Measurements from ENCODE around the gene RHOBTB3.

The RHOBTB3 gene

DNA sequence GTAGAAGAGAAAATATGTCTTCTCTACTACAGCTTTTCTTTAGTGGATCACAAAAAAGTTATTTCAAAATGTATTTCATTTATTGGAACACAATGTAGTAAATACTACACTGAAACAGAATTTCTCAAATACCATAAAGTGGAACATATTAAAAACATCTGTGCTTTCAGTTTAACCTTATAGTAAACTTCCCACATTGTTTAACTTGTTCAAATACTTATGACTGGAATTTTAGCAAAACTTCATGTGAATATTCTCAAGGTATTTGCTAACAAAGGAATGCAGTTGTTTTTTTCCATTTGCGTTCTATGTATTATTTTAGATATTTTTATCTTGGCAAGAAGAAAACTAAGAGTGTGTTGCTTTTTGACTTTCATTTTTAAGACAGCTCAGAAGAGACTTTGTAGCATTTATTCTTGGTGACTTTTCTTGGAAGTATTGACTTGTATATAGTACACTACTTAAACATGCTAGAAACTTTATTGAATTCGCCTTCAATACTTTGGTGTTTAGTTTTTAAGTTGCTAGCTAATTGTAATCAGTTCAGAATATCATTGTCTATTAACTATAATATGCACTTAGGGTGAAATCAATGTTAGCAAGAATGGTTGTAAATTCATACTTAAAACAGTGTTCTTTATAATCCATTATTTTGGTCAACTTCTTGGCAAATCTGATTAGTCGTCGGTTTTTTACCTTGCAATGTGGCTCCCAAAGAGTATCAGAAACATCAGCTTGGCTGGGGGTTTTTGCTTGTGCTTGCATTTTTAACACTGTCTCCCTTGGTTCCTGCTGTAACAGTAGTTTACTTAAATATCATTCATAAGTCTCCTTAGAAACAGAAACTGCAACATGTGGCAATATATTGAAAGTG is 5.0 kb upstream of the RHOBTB3 start:
- Histone ChIP-seq H3K27ac (no peak overlapping the region), H3K4me3 (ENCODE audit: low read depth, low read length) (no peak overlapping the region)

GRCh38 chr5:95726811-95727763 is 4.0 kb upstream of the RHOBTB3 start:
- Histone ChIP-seq H3K27me3 (ENCODE audit: insufficient read depth, low read depth, severe bottlenecking) (no peaks in the 10 kb centered on the region), H3K27ac (no peak overlapping the region), H3K4me3 (ENCODE audit: low read depth, low read length) (no peak overlapping the region), H3K9me3 (ENCODE audit: severe bottlenecking) (no peaks in the 10 kb centered on the region), H3K36me3 (peaks cover 5% of the 10 kb centered on the region; the same call in 1 of the 2 replicates)
- no peak for TF ChIP-seq CTCF (IDR thresholded peaks at IDR 0.05; ENCODE audit: low read depth, low read length)
- DNase-seq: no peak

More for the DNA sequence above, 5.0 kb upstream of the RHOBTB3 start:
- H3K9me3 ChIP-seq (ENCODE audit: severe bottlenecking): no peaks in the 10 kb centered on the region
- TF ChIP-seq CTCF (IDR thresholded peaks at IDR 0.05; ENCODE audit: low read depth, low read length): no peak
- no peak for DNase-seq
- H3K36me3 ChIP-seq: no peaks in the 10 kb centered on the region
- no peaks in the 10 kb centered on the region for H3K27me3 ChIP-seq (ENCODE audit: insufficient read depth, low read depth, severe bottlenecking)

- Histone ChIP-seq H3K9me3 (ENCODE audit: severe bottlenecking) (no peaks in the 10 kb centered on the region), H3K4me3 (ENCODE audit: low read depth, low read length) (no peak overlapping the region), H3K36me3 (peaks cover 5% of the 10 kb centered on the region; the same call in 1 of the 2 replicates), H3K27ac (no peak overlapping the region), H3K27me3 (ENCODE audit: insufficient read depth, low read depth, severe bottlenecking) (no peaks in the 10 kb centered on the region)
- no peak for DNase-seq
- no peak for TF ChIP-seq CTCF (IDR thresholded peaks at IDR 0.05; ENCODE audit: low read depth, low read length)
Measured at GRCh38 chr5:95727764-95728191, 3.4 kb upstream of the RHOBTB3 start.

DNA sequence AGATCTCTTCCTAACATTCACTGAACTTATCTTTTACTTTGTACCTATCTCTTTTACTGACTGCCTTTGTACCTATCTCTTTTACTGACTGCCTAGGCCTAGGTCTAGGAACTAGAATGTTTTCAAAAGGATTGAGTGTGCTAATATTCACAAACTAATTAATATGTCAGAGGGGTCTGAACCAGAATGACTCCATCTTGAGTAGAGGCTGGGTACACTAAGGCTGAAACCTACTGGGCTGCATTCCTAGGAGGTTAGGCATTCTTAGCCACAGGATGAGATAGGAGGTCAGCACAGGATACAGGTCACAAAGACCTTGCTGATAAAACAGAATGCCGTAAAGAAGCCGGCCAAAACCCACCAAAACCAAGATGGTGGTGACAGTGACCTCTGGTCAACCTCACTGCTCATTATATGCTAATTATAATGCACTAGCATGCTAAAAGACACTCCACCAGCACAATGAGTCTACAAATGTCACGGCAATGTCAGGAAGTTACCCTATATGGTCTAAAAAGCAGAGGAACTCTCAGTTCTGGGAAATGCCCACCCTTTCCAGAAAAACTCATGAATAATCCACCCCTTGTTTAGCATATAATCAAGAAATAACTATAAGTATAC is 2.5 kb upstream of the RHOBTB3 start:
- Histone ChIP-seq H3K27ac (no peak overlapping the region), H3K27me3 (ENCODE audit: insufficient read depth, low read depth, severe bottlenecking) (no peaks in the 10 kb centered on the region), H3K4me3 (ENCODE audit: low read depth, low read length) (no peak overlapping the region), H3K36me3 (peaks cover 9% of the 10 kb centered on the region), H3K9me3 (ENCODE audit: severe bottlenecking) (no peaks in the 10 kb centered on the region)
- TF ChIP-seq CTCF (IDR thresholded peaks at IDR 0.05; ENCODE audit: low read depth, low read length): no peak
- DNase-seq: no peak

GRCh38 chr5:95729115-95730010 is 1.8 kb upstream of the RHOBTB3 start:
- H3K27me3 ChIP-seq (ENCODE audit: insufficient read depth, low read depth, severe bottlenecking): no peaks in the 10 kb centered on the region
- H3K27ac ChIP-seq: no peak overlapping the region
- no peak for TF ChIP-seq CTCF (IDR thresholded peaks at IDR 0.05; ENCODE audit: low read depth, low read length)
- peaks cover 15% of the 10 kb centered on the region for H3K36me3 ChIP-seq
- H3K9me3 ChIP-seq (ENCODE audit: severe bottlenecking): no peaks in the 10 kb centered on the region
- no peak for DNase-seq
- H3K4me3 ChIP-seq (ENCODE audit: low read depth, low read length): no peak overlapping the region

Data from WERI-Rb-1 (cell line).